ENCODE results near the gene FOXJ3. TPM values are rescaled to one million over a fixed set of nuclear protein-coding genes. Genes with fewer than 3 reads are reported as not detected.

The FOXJ3 gene
- total and polyA plus RNA-seq, 2 of the 13 experiments (the other 11 are each of a cell fraction or from before 2014, with no cell fraction given), result 16.6 to 48.5 TPM

DNA sequence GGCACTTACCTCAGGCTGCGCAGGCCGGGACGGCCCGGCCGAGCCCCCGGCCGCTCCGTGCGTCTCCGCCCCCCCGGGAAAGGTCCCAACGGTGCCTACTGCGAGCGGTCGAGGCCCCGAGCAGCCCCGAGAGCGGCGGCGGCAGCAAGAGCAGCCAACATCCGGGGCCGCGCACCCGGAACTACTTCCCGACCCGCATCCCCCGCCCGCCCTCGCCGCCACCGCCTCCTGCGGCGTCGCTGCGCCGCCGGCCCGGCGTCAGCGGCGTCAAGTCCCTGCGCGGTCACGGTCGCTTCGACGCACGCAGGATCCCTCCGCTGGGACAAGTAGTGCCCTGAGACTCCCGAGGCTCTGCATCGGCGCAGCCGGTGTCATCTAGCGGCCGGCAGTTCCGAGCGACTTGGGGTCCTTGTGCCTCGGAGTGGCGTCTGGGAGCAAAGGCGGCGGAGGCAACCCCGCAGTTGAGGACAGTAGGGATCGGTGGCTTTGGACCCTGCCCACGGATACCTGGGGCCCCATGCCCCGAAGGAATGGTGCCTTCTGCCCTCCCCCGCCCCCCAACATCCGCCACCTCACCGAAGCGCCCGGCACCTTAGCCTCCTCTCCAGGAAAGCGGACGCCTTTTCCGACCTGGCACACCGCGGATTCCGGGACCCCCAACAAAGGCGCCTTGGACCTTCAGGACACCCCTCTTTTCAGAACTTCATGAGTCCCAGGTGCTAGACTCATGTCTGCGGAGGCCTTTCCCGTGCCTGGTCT, at the start of gene FOXJ3 (continued):
- TF ChIP-seq SAP130 (CRISPR knock-in tag; IDR thresholded peaks at IDR 0.05; ENCODE audit: low read depth) (peak; percentile 96), RFX3 (CRISPR knock-in tag; IDR thresholded peaks at IDR 0.05) (no peak), ZNF639 (CRISPR knock-in tag; conservative IDR thresholded peaks at IDR 0.05) (peak; percentile 95), SP4 (CRISPR knock-in tag; IDR thresholded peaks at IDR 0.05) (peak; percentile 93), ZNF136 (CRISPR knock-in tag; IDR thresholded peaks at IDR 0.05; ENCODE audit: low read depth) (no peak), SIX1 (CRISPR knock-in tag; IDR thresholded peaks at IDR 0.05; ENCODE audit: borderline replicate concordance) (no peak), NKX3-1 (CRISPR knock-in tag; IDR thresholded peaks at IDR 0.05) (peak; percentile 89), GATA4 (IDR thresholded peaks at IDR 0.05; ENCODE audit: borderline replicate concordance, low read depth) (0 out of 2 replicates have a peak, but pooled peaks have one; percentile 32), GFI1 (CRISPR knock-in tag; IDR thresholded peaks at IDR 0.05; ENCODE audit: borderline replicate concordance) (peak; percentile 53), ZNF891 (CRISPR knock-in tag; IDR thresholded peaks at IDR 0.05) (peak; percentile 90), JUNB (CRISPR knock-in tag; IDR thresholded peaks at IDR 0.05; ENCODE audit: borderline replicate concordance) (peak; percentile 34; the same call in 1 of the 2 replicates), ZSCAN12 (CRISPR knock-in tag; IDR thresholded peaks at IDR 0.05) (peak; percentile 94), CEBPB (IDR thresholded peaks at IDR 0.05; ENCODE audit: borderline replicate concordance, low read depth, low read length) (no peak), ZNF18 (CRISPR knock-in tag; IDR thresholded peaks at IDR 0.05; ENCODE audit: insufficient replicate concordance) (peak; percentile 23), TBL1XR1 (IDR thresholded peaks at IDR 0.05; ENCODE audit: borderline replicate concordance, low read length, partially characterized antibody) (peak; percentile 39)
- TF ChIP-seq, protein P1, sequence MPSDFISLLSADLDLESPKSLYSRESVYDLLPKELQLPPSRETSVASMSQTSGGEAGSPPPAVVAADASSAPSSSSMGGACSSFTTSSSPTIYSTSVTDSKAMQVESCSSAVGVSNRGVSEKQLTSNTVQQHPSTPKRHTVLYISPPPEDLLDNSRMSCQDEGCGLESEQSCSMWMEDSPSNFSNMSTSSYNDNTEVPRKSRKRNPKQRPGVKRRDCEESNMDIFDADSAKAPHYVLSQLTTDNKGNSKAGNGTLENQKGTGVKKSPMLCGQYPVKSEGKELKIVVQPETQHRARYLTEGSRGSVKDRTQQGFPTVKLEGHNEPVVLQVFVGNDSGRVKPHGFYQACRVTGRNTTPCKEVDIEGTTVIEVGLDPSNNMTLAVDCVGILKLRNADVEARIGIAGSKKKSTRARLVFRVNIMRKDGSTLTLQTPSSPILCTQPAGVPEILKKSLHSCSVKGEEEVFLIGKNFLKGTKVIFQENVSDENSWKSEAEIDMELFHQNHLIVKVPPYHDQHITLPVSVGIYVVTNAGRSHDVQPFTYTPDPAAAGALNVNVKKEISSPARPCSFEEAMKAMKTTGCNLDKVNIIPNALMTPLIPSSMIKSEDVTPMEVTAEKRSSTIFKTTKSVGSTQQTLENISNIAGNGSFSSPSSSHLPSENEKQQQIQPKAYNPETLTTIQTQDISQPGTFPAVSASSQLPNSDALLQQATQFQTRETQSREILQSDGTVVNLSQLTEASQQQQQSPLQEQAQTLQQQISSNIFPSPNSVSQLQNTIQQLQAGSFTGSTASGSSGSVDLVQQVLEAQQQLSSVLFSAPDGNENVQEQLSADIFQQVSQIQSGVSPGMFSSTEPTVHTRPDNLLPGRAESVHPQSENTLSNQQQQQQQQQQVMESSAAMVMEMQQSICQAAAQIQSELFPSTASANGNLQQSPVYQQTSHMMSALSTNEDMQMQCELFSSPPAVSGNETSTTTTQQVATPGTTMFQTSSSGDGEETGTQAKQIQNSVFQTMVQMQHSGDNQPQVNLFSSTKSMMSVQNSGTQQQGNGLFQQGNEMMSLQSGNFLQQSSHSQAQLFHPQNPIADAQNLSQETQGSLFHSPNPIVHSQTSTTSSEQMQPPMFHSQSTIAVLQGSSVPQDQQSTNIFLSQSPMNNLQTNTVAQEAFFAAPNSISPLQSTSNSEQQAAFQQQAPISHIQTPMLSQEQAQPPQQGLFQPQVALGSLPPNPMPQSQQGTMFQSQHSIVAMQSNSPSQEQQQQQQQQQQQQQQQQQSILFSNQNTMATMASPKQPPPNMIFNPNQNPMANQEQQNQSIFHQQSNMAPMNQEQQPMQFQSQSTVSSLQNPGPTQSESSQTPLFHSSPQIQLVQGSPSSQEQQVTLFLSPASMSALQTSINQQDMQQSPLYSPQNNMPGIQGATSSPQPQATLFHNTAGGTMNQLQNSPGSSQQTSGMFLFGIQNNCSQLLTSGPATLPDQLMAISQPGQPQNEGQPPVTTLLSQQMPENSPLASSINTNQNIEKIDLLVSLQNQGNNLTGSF (CRISPR knock-in tag; IDR thresholded peaks at IDR 0.05), result peak; percentile 81; the same call in 1 of the 2 replicates
- TF ChIP-seq, protein P2, sequence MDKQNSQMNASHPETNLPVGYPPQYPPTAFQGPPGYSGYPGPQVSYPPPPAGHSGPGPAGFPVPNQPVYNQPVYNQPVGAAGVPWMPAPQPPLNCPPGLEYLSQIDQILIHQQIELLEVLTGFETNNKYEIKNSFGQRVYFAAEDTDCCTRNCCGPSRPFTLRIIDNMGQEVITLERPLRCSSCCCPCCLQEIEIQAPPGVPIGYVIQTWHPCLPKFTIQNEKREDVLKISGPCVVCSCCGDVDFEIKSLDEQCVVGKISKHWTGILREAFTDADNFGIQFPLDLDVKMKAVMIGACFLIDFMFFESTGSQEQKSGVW (CRISPR knock-in tag; IDR thresholded peaks at IDR 0.05; ENCODE audit: borderline replicate concordance), result no peak
